ENCODE results near the gene IFT122.

Gene IFT122

DNA sequence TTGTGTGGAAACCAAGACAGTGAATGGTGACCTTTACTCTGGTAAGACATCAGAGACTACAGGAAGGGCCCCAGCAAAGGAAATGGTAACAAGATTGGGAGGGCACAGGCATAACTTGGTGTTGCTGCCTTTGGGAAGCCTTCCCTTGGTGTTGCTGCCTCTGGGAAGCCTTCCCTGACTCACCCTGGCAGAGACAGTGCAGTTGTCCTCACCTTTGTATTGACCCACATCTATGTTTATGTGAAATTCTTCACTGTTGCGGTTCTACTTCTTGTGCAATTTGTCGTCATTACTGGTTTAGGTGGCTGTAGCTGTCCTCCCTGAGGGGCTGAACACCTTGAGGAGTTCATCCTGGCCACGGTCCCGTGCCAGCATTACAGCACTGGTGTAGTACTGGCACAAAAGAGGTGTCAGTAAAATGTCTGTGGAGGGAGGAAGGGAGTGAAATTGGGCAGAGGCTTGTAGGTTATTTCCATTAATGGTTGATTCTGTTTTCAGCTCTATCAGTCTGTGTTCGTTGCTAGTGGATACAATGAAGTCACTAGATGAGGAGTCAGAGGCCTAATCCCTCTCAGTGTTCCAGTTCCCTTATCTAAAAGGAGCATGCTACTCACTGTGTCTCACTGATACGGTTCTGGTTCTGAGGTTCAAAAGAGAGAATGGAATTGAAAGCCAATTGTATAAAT, 21.6 kb downstream of the IFT122 start:
- Histone ChIP-seq H3K27ac (ENCODE audit: low read depth, low read length) (no peak overlapping the region), H3K27me3 (ENCODE audit: control insufficient read depth, insufficient read depth, low read length) (no peaks in the 10 kb centered on the region), H3K9me3 (ENCODE audit: control insufficient read depth, insufficient read depth, low read depth, low read length) (no peaks in the 10 kb centered on the region), H3K4me1 (ENCODE audit: control insufficient read depth, insufficient read depth, low read length) (no peaks in the 10 kb centered on the region), H3K9ac (ENCODE audit: low read length) (no peak overlapping the region), H3K36me3 (ENCODE audit: control insufficient read depth, insufficient read depth, low read length) (peaks cover 16% of the 10 kb centered on the region), H3K4me3 (ENCODE audit: low read depth, low read length) (no peak overlapping the region)

DNA sequence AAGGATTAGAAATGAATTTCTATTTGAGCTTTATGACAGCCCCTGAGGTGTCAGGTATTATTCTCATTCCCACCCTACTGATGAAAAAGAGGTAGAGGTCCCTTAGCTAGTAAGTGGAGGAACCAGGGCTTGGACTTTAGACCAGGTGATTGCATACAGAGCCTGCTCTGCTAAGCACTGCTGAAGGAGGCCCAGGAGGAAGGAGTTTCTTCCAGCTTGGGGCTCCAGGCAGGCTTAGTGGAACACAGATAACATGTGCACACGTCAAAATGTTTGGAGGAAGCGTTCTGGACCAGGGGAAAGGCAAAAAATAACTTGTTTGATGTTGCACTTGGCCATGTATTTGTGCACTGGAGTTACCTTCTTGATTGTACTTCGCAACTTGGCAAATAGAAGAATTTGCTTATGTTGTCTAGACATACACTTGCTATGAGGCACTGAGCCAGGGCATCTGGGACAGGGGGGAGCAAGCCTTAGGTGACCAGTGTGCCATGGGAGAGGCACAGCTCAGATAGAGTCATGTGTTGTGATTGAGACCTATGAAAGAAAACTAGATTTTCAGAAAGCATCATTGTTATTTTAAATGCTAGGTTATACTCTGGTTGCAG, 22.4 kb downstream of the IFT122 start:
- peaks cover 16% of the 10 kb centered on the region for H3K36me3 ChIP-seq (ENCODE audit: control insufficient read depth, insufficient read depth, low read length)
- no peak overlapping the region for H3K9ac ChIP-seq (ENCODE audit: low read length)
- H3K4me1 ChIP-seq (ENCODE audit: control insufficient read depth, insufficient read depth, low read length) = no peaks in the 10 kb centered on the region
- no peaks in the 10 kb centered on the region for H3K9me3 ChIP-seq (ENCODE audit: control insufficient read depth, insufficient read depth, low read depth, low read length)
- H3K27me3 ChIP-seq (ENCODE audit: control insufficient read depth, insufficient read depth, low read length) = no peaks in the 10 kb centered on the region
- no peak overlapping the region for H3K27ac ChIP-seq (ENCODE audit: low read depth, low read length)
- no peak overlapping the region for H3K4me3 ChIP-seq (ENCODE audit: low read depth, low read length)

- no peaks in the 10 kb centered on the region for H3K27me3 ChIP-seq (ENCODE audit: control insufficient read depth, insufficient read depth, low read length)
- H3K4me1 ChIP-seq (ENCODE audit: control insufficient read depth, insufficient read depth, low read length) = no peaks in the 10 kb centered on the region
- H3K27ac ChIP-seq (ENCODE audit: low read depth, low read length) = no peak overlapping the region
- no peaks in the 10 kb centered on the region for H3K9me3 ChIP-seq (ENCODE audit: control insufficient read depth, insufficient read depth, low read depth, low read length)
- no peak overlapping the region for H3K4me3 ChIP-seq (ENCODE audit: low read depth, low read length)
- peaks cover 18% of the 10 kb centered on the region for H3K36me3 ChIP-seq (ENCODE audit: control insufficient read depth, insufficient read depth, low read length)
- no peak overlapping the region for H3K9ac ChIP-seq (ENCODE audit: low read length)
Observed at GRCh38 chr3:129463094-129463493, 23.1 kb downstream of the IFT122 start.

- Histone ChIP-seq H3K36me3 (ENCODE audit: control insufficient read depth, insufficient read depth, low read length) (peaks cover 18% of the 10 kb centered on the region), H3K4me3 (ENCODE audit: low read depth, low read length) (no peak overlapping the region), H3K27ac (ENCODE audit: low read depth, low read length) (no peak overlapping the region), H3K9ac (ENCODE audit: low read length) (no peak overlapping the region), H3K9me3 (ENCODE audit: control insufficient read depth, insufficient read depth, low read depth, low read length) (no peaks in the 10 kb centered on the region), H3K4me1 (ENCODE audit: control insufficient read depth, insufficient read depth, low read length) (no peaks in the 10 kb centered on the region), H3K27me3 (ENCODE audit: control insufficient read depth, insufficient read depth, low read length) (no peaks in the 10 kb centered on the region)
Observed at GRCh38 chr3:129463716-129464115, 23.7 kb downstream of the IFT122 start.

DNA sequence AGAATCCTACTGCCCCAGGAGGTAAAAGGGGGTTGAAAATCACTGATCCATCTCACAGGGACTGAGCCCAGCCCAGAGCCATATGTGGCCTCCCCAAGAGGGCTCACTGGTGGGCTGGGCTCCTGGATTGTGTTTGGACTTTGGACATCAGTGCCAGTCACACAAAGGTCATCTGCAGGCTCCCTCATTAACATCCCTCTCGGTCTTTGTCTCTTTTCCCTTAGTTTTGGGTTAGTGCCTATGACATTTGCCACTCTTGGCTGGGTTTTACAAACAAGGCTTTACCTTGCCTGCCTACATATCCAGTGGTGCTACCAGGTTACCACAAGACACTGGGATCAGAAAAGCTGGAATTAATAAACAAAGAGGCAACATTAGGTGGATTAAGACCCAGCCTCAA, 27.9 kb downstream of the IFT122 start:
- Histone ChIP-seq H3K27me3 (ENCODE audit: control insufficient read depth, insufficient read depth, low read length) (no peaks in the 10 kb centered on the region), H3K36me3 (ENCODE audit: control insufficient read depth, insufficient read depth, low read length) (peaks cover 24% of the 10 kb centered on the region), H3K4me1 (ENCODE audit: control insufficient read depth, insufficient read depth, low read length) (no peaks in the 10 kb centered on the region)

DNA sequence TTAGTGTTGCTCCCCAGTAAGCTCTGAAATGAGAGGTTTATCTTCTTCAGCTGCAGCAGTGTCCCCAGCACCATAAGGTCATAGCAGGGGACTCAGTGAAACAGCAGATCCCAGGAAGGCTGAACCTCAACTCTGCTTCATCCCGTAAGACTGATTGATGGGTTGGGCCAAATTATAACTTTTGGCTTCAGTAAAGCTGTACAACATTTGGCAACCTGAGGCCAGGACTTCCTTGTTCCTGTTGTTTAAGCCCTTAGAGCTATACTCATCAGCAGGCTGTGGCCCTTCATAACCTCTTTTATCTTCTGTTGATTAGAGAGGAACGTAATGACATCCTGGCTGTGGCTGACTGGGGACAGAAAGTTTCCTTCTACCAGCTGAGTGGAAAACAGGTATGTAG, 29.0 kb downstream of the IFT122 start:
- H3K4me3 ChIP-seq (ENCODE audit: low read depth, low read length) = no peak overlapping the region

More for the DNA sequence above, 27.9 kb downstream of the IFT122 start:
- Histone ChIP-seq H3K9me3 (ENCODE audit: control insufficient read depth, insufficient read depth, low read depth, low read length) (no peaks in the 10 kb centered on the region), H3K27ac (ENCODE audit: low read depth, low read length) (no peak overlapping the region), H3K9ac (ENCODE audit: low read length) (no peak overlapping the region), H3K4me3 (ENCODE audit: low read depth, low read length) (no peak overlapping the region)

DNA sequence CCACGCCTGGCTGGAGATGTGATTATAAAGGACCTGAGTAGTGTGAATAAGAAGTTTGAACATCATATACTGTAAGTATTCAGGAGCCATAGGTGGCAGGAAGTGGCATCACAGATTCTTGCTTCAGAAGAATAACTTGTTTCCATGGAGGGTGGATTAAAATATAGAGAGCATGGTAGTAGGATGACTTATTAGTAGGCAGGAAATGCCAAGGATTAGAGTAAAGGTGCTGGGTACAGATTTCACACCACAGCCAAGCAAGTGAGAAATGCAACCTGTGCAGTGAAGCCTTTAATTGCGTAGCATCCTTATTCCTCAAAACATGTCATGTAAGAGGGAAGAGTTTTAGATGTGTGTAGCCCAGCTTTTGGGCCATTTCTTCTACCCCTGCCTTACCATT, 30.8 kb downstream of the IFT122 start:
- H3K27ac ChIP-seq (ENCODE audit: low read depth, low read length) = no peak overlapping the region
- no peaks in the 10 kb centered on the region for H3K4me1 ChIP-seq (ENCODE audit: control insufficient read depth, insufficient read depth, low read length)
- no peak overlapping the region for H3K9ac ChIP-seq (ENCODE audit: low read length)
- no peaks in the 10 kb centered on the region for H3K9me3 ChIP-seq (ENCODE audit: control insufficient read depth, insufficient read depth, low read depth, low read length)
- H3K4me3 ChIP-seq (ENCODE audit: low read depth, low read length) = no peak overlapping the region
- H3K27me3 ChIP-seq (ENCODE audit: control insufficient read depth, insufficient read depth, low read length) = no peaks in the 10 kb centered on the region
- peaks cover 16% of the 10 kb centered on the region for H3K36me3 ChIP-seq (ENCODE audit: control insufficient read depth, insufficient read depth, low read length)

More for the DNA sequence above, 29.0 kb downstream of the IFT122 start:
- Histone ChIP-seq H3K27me3 (ENCODE audit: control insufficient read depth, insufficient read depth, low read length) (no peaks in the 10 kb centered on the region), H3K9me3 (ENCODE audit: control insufficient read depth, insufficient read depth, low read depth, low read length) (no peaks in the 10 kb centered on the region), H3K9ac (ENCODE audit: low read length) (no peak overlapping the region), H3K27ac (ENCODE audit: low read depth, low read length) (no peak overlapping the region), H3K36me3 (ENCODE audit: control insufficient read depth, insufficient read depth, low read length) (peaks cover 21% of the 10 kb centered on the region), H3K4me1 (ENCODE audit: control insufficient read depth, insufficient read depth, low read length) (no peaks in the 10 kb centered on the region)

DNA sequence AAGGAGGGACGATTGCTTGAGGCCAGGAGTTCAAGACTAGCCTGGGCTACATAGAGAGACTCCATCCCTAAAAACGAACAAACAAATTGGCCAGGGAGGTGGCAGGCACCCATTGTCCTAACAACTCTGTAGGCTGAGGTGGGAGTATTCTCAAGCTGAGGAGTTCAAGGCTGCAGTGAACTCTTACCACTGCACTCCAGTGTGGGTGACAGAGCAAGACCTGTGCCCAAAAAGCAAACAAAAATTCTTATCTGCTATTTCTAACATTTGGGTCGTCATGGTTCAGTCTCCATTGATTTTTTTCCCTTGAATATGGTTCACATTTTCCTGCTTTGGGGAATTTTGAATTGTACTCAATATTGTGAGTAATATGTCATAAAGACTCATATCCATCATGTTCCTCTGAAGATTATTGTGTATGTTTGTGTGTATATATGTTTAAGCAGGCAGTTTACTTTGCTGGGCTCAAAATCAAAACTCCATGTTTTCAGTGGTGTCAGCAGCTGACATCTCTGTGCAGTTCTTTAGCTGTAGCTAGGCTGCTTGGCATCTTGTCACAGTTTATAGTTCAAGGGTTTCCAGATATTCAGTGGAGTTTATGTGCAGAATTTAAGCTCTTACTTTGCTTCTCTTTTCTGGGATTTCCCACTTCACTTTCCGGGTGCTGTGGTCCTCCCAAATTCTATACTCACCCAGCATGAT, 33.2 kb downstream of the IFT122 start:
- H3K27me3 ChIP-seq (ENCODE audit: control insufficient read depth, insufficient read depth, low read length) = no peaks in the 10 kb centered on the region
- no peaks in the 10 kb centered on the region for H3K9me3 ChIP-seq (ENCODE audit: control insufficient read depth, insufficient read depth, low read depth, low read length)
- H3K4me3 ChIP-seq (ENCODE audit: low read depth, low read length) = no peak overlapping the region
- H3K4me1 ChIP-seq (ENCODE audit: control insufficient read depth, insufficient read depth, low read length) = no peaks in the 10 kb centered on the region
- H3K9ac ChIP-seq (ENCODE audit: low read length) = no peak overlapping the region
- no peak overlapping the region for H3K27ac ChIP-seq (ENCODE audit: low read depth, low read length)
- H3K36me3 ChIP-seq (ENCODE audit: control insufficient read depth, insufficient read depth, low read length) = peaks cover 38% of the 10 kb centered on the region

DNA sequence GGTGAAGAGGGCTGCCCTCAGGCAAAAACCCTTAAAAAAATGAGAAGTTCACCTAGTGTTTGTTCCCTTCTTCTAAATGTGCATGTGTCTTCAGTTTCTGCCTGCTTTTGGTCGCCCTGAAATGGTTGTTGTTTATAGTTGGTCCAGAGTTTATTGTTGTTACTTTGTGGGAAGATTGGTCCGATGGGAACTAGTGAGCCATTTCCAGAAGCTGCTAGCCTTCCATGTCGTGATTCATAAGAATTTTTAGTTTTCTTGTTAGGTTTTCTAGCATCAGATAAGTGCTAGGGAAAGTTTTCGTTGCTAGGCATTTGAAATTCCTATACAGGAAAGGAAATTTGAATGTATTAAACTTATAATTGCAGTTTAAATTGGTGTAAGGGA, 33.7 kb downstream of the IFT122 start:
- no peaks in the 10 kb centered on the region for H3K4me1 ChIP-seq (ENCODE audit: control insufficient read depth, insufficient read depth, low read length)
- H3K4me3 ChIP-seq (ENCODE audit: low read depth, low read length) = no peak overlapping the region
- no peak overlapping the region for H3K9ac ChIP-seq (ENCODE audit: low read length)
- no peak overlapping the region for H3K27ac ChIP-seq (ENCODE audit: low read depth, low read length)
- H3K36me3 ChIP-seq (ENCODE audit: control insufficient read depth, insufficient read depth, low read length) = peaks cover 42% of the 10 kb centered on the region
- H3K9me3 ChIP-seq (ENCODE audit: control insufficient read depth, insufficient read depth, low read depth, low read length) = no peaks in the 10 kb centered on the region
- no peaks in the 10 kb centered on the region for H3K27me3 ChIP-seq (ENCODE audit: control insufficient read depth, insufficient read depth, low read length)

DNA sequence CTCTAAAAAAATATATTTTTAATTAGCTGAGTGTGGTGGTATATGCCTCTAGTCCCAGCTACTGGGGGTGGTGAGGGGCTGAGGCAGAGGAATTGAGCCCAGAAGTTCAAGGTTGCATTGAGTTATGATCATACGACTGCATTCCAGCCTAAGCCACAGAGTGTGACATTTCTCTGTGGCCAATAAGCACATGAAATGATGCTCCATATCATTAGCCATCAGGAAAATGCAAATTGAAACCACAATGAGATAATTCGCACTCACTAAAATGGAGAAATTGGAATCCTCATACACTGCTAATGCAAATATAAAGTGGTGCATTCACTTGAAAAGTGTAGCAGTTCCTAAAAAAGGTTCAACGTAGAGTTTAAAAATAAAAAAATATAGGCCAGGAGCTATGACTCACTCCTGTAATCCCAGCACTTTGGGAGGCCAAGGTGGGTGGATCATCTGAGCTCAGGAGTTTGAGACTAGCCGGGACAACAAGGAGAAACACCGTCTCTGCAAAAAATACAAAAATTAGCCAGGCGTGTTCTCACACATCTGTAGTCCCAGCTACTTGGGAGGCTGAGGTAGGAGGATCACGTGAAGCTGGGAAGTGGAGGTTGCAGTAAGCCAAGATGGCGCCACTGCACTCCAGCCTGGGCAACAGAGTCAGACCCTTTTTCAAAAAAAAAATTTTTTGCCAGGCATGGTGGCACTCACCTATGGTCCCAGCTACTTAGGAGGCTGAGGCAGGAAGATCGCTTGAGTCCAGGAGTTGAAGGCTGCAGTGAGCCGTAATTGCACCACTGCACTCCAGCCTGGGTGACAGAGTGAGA, 35.2 kb downstream of the IFT122 start:
- H3K9me3 ChIP-seq (ENCODE audit: control insufficient read depth, insufficient read depth, low read depth, low read length) = no peaks in the 10 kb centered on the region
- no peak overlapping the region for H3K4me3 ChIP-seq (ENCODE audit: low read depth, low read length)
- H3K9ac ChIP-seq (ENCODE audit: low read length) = no peak overlapping the region
- peaks cover 43% of the 10 kb centered on the region for H3K36me3 ChIP-seq (ENCODE audit: control insufficient read depth, insufficient read depth, low read length)
- H3K27ac ChIP-seq (ENCODE audit: low read depth, low read length) = no peak overlapping the region
- H3K27me3 ChIP-seq (ENCODE audit: control insufficient read depth, insufficient read depth, low read length) = no peaks in the 10 kb centered on the region
- H3K4me1 ChIP-seq (ENCODE audit: control insufficient read depth, insufficient read depth, low read length) = no peaks in the 10 kb centered on the region

DNA sequence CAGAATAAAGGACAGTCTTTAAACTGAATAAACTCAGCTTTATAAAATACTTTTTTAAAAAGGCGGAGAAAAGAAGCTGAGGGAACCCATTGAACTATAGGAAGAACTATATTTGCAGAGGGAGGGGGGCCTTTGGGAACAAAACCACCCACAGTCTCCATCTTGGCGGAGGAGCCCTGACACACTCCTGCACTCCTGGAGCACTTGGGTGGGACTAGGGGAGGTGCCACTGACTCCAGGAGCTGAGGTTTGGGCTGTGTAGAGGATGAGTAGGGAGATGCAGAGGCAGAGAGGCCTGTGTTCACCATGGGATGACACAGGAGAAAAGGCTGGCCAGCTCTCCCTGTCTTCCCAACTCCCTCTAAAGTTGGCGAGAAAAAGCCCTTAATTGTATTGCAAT, 35.8 kb downstream of the IFT122 start:
- H3K4me3 ChIP-seq (ENCODE audit: low read depth, low read length) = no peak overlapping the region
- no peaks in the 10 kb centered on the region for H3K4me1 ChIP-seq (ENCODE audit: control insufficient read depth, insufficient read depth, low read length)
- H3K27me3 ChIP-seq (ENCODE audit: control insufficient read depth, insufficient read depth, low read length) = no peaks in the 10 kb centered on the region
- no peak overlapping the region for H3K27ac ChIP-seq (ENCODE audit: low read depth, low read length)
- peaks cover 49% of the 10 kb centered on the region for H3K36me3 ChIP-seq (ENCODE audit: control insufficient read depth, insufficient read depth, low read length)
- no peak overlapping the region for H3K9ac ChIP-seq (ENCODE audit: low read length)
- H3K9me3 ChIP-seq (ENCODE audit: control insufficient read depth, insufficient read depth, low read depth, low read length) = no peaks in the 10 kb centered on the region
